GM19468 (cell line): ENCODE results near the gene C5.

Source experiments
- ATAC-seq: cut with Tn5 transposase; IDR thresholded peaks from one replicate; pipeline ENCODE4 v1.9.1; 2021; ENCODE audit warnings: mild to moderate bottlenecking, moderate library complexity, moderate number of reproducible peaks; ENCODE audit not compliant: unreplicated experiment; ENCODE audit errors: extremely low read depth

The C5 gene

GRCh38 chr9:120928015-120928482, 122.0 kb downstream of the C5 start:
- no peak for ATAC-seq

GRCh38 chr9:120927269-120928014, 122.6 kb downstream of the C5 start:
- ATAC-seq = no peak

DNA sequence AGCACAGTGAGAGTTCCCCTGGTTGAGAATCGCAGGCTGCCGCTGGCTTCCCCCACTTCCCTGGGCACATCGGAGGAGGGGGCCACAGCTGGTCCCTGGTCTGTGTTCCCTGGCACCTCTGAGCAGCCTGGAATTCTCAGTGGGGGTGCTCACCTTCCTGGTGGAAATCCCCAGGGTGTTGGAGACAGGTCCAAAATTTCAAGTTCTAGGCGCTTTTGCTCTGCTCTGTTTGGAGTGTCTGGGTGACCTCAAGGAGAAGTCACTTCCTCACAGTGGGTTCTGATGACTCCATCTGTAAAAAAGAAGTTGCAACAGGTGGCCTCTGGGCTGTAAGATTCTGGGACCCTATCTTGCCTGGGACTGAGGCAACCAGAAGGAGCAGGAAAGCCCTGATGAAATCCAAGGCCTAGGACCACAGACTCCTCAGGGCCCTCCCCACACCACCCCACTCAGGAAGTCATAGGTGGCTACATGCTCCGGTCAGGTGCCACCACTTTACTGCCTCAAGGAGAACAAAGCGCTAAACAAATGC, 123.6 kb downstream of the C5 start, which contains the start of gene TRAF1:
TRAF1 (minus strand) TSS at position 400 of the 532 bp plus-strand sequence. CDS start 721 bp downstream, outside the sequence.
- no peak for ATAC-seq

- ATAC-seq = peak; percentile 12
These were observed 124.3 kb downstream of the C5 start for GRCh38 chr9:120925535-120926396.

DNA sequence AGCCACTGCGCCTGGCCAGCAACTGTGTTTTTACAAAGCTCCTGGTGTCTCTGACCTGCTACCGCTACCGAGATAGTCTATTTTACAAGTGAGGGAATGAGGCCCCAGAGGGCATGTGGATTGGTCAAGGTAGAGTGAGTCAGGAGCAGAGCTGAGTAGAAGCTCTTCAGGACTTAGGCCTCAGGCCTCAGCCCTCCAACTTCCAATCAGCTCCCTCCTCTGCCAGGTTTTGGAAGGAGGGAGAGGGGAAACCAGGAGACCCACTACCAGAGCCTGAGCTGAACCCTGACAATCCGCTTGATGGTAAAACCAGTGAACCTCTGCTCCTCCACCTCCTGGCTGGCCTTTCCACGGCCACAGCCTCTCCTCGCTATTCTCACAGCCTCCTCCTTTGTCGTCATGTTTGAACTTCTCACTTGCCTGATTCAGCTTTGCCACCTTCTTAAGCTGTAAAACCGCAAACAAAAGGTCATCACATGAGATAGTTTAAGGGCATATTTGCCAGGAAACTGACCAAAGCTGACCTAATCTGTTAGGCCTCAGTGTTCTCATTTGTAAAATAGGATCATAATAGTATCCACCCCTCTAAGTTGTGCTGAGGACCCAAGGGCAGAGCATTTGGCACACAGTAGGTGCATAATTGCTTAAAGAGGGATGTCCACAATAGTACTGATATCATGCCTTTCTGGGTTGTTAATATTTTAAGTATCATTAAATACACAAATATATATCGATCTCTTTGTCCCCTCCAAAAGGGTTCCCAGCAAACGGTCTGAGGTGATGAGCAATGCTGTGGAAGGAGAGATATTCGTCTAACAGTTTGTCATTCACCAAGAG, 125.2 kb downstream of the C5 start:
- ATAC-seq = no peak

- no peak for ATAC-seq
These were observed 126.3 kb downstream of the C5 start for GRCh38 chr9:120923620-120924328.

GRCh38 chr9:120922404-120923195, 127.5 kb downstream of the C5 start:
- ATAC-seq = no peak

GRCh38 chr9:120921661-120922181, 128.4 kb downstream of the C5 start:
- ATAC-seq = no peak

DNA sequence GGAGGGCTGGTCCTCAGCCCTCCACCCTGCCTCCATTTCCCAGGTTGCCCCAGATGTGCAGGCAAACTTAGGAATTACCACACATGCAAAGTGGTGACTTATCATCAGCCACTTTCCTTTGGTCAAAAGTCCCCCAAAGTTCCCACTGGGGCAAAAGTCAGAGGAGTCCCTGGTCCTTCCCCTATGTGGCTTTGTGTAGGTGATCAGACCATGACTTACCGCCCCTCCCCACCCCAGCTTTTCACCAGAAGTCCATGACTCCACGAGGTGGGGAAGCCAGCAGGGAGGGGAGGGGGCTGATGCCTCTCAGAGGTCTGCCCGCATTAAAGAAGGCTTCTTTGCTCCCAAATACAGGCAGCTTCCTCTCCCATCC, 129.3 kb downstream of the C5 start:
- ATAC-seq = no peak

DNA sequence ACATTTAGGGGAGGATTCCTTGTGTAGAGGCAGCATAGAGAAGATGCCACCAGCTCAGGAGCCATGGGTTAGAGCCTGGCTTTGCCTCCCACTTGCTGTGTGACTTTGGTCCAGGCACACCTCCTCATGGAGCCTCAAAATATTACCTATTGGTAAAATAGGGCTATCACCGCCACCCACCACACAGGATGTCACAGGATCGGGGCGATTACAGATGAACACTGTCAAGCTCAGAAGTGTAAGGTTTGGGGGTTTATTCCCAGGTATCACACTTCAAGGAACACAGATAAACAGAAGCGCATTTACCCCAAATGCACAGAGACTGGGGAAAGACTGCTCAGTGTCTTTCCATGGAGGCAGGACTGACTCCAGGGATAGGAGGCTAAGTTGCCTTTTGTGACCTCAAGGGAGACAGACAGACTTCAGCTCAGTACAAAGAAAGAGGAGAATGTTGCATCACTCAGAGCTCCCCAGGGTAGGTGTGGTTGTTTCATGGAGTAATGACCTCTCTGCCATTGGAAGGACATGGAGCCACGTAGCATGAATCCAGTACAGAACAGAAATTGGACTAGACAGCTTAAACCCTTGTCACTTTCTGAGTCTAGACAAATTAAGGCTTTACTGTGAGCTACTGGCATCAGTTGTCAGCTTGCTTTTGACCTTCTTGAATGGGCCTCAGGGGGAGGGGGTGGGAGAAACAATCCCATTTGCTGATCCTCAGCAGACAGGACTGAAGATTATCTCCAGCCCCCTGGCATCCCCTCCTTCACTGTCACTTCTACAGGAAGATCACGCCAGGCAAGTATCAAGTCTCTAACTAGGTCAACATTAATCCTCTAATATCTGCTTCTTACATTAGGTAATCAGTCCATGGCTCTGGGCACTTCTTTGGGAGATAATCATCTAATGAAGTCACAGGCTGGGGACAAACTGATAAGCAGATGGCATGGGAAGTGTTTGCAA, 130.0 kb downstream of the C5 start:
- ATAC-seq = no peak

DNA sequence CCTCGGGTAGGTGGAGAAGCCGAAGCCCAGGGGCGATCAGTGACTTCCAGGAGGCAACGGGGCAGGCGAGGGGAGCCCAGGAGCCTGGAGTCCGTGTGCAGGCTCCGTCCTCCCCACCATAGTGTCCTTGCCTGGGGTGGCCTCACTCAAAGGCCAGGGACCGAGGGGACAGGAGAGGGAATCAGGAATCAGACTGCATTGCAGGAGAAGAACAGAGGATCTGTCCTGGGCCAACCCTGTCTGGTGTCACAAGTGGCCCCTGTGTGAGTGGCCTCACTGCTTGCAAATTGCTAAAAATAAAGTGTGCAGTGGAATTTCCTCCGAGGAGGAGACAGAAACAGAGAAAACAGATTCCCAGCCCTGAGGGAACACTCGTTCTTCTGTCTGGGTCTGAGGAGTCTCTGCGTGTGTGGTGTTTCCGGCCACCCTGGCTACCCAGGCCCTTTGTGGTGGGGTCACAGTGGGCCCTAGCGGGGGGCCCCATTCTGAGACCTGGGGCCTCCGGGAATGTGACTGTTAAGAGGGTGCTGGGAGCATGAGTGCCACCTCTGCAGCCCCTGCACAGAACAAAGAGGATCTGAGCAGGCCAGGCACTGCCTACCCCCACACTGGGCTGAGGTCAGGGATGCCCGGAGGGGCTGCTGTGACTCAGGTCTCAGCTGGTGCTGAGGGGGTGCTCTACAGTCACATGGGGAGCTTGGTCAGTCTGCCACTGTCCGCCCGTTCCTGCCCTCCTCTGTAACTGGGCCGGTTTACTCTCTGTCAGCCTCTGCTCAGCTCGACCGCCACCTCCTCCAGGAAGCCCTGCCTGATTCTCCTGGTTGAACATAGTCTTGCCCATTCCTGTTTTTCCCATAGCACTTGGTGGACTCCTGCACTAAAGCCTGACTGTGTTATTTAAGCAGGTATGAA, 130.9 kb downstream of the C5 start:
- no peak for ATAC-seq

DNA sequence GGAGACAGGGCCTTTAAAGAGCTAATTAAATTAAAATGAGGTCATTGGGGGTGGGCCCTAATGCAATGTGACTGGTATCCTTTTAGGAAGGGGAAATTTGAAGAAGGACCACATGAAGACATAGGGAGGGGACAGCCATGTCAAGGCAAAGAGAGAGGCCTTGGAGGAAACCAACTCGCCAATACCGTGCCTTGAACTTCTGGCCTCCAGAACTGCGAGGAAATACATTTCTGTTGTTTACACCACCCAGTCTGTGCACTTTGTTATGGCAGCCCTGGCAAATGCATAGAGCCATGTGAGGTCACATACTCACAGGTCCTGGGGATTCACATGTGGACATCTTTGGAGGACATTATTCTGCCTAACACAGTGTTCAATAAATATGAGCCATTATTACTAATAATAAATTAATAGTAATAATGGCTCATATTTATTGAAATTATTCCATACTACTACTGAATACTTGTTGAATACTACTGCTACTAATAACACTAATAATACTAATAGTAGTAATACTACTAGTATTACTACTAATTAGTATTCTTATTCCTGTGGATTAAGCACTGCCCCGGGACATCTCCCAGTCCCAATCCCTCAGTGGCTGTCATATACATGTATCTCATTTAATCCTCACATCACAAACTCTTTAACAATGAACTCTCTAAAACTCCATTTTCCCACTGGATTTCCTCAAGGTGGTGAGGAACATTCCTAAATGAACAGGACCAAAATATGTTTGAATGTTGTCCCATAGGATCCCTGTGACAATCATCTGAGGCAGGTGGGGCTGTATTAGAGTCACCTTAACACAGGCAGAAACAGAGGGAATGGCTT, 131.9 kb downstream of the C5 start:
- ATAC-seq = no peak

DNA sequence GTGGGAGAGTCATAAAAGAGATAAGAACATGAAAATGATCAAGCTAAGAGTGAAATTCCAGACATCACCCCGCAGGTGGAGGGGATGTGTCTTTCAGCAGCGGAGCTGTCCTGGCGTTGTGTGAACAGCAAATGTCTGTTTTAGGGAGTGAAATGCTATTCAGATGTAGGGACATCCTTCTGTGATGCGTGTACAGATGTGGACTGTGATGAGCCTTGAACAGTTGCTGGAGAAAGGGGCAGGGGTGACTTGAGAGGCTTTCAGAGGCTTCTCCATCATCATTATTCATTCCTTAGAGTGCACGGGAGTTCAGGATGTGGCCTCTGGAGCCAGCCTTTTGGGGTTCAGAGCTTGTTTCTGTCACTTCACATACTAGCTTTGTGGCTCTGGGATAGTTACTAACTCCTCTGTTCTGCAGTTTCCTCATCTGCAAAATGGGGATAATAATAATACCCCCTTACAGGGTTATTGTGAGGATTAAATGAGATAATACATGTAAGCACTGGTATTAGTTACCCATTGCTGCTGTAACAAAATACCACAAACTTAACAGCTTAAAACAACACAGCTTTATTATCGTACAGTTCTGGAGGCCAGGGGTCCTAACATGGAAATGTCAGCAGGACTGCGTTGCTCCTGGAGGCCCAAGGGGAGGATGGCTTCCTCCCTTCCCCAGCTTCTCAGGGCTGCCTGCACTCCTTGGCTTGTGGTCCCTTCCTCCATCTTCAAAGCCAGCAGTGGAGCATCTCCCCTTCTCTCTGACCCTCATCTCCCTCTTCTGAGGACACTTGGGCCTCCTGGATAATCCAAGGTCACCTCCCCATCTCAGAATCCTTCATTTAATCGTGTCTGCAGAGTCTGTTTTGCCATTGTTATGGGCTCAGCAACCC, 132.8 kb downstream of the C5 start:
- no peak for ATAC-seq

DNA sequence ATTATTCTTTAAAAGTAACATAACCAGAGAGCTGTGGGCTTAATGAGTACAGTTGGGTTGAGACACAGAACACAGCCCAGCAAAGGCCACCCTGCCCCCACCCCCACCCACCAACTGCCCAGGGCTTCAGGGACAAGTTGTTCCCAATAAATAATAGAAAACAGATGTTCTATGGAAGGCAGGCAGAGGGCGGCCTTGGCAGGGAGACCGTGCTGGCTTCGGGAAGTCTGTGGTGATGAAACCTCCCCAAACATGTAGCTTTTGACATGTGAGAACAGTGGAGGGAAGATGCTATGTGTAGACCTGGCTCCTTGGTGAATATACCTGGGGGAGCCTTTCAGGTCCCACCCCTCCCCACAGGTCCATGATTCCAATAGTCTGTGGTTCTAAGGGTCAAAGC, 133.5 kb downstream of the C5 start:
- ATAC-seq = no peak
